Muscle layer of colon (tissue), 2 donors: ENCODE measurements around the gene PDE6G.
A peak's percentile ranks its signal among the peaks of the same experiment; 100 is the strongest.
"Not testable (repeated sequence)": the region's sequence is repeated elsewhere in the genome, so short reads cannot be mapped to it uniquely, and the experiment has no call there.

Experiments used
- H3K27ac ChIP-seq: one replicate; pipeline ENCODE4 v1.7.0; 2013; ENCODE audit warnings: low read depth, mild to moderate bottlenecking, low read length, moderate library complexity
- H3K27me3 ChIP-seq, 2 donors: one replicate each; pipeline ENCODE4 v1.7.0; 2013; ENCODE audit warnings: low read length in 2 of 2, mild to moderate bottlenecking in 2 of 2; ENCODE audit not compliant: insufficient read depth in 2 of 2, control insufficient read depth in 1 of 2
- H3K36me3 ChIP-seq: one replicate; pipeline ENCODE4 v1.7.0; 2013; ENCODE audit warnings: mild to moderate bottlenecking, low read length; ENCODE audit not compliant: insufficient read depth
- H3K4me1 ChIP-seq: one replicate; pipeline ENCODE4 v1.7.0; 2013; ENCODE audit warnings: mild to moderate bottlenecking, low read length; ENCODE audit not compliant: insufficient read depth
- H3K4me3 ChIP-seq, 2 donors: one replicate each; pipeline ENCODE4 v1.7.0; 2013; ENCODE audit warnings: low read length in 2 of 2, low read depth in 1 of 2, mild to moderate bottlenecking in 1 of 2, moderate library complexity in 1 of 2
- H3K9ac ChIP-seq: one replicate; pipeline ENCODE4 v1.7.0; 2013; ENCODE audit warnings: low read length
- H3K9me3 ChIP-seq: one replicate; pipeline ENCODE4 v1.7.0; 2013; ENCODE audit warnings: mild to moderate bottlenecking, low read length
- donor health status: abdominal sarcoma.
- donor health status: Adenocarcinoma of cecum.

Gene PDE6G

GRCh38 chr17:81640011-81640410, 16.3 kb downstream of the PDE6G start:
- Histone ChIP-seq H3K9me3 (no peaks in the 10 kb centered on the region), H3K27me3 (no peaks in the 10 kb centered on the region), H3K36me3 (no peaks in the 10 kb centered on the region), H3K4me3 (no peak overlapping the region), H3K9ac (no peak overlapping the region), H3K27ac (no peak overlapping the region), H3K4me1 (peaks cover 13% of the 10 kb centered on the region)

- Histone ChIP-seq H3K9ac (no peak overlapping the region), H3K27ac (no peak overlapping the region), H3K9me3 (no peaks in the 10 kb centered on the region), H3K4me1 (peaks cover 17% of the 10 kb centered on the region), H3K4me3 (no peak overlapping the region), H3K36me3 (no peaks in the 10 kb centered on the region), H3K27me3 (no peaks in the 10 kb centered on the region)
Observed at GRCh38 chr17:81638683-81639082, 17.7 kb downstream of the PDE6G start.

GRCh38 chr17:81636505-81637288, 19.6 kb downstream of the PDE6G start, which contains the start of the genes NPLOC4 and TSPAN10:
Gene NPLOC4, minus strand, starts transcription at chr17:81637112. Its CDS starts 182 bp downstream, at chr17:81636930.
Gene TSPAN10, plus strand, starts transcription at chr17:81637196. Its CDS starts 5,217 bp downstream, at chr17:81642413.
- Histone ChIP-seq H3K27me3 (no peaks in the 10 kb centered on the region), H3K36me3 (no peaks in the 10 kb centered on the region), H3K4me1 (peaks cover 17% of the 10 kb centered on the region), H3K27ac (peak within 1 kb of the TSS; percentile 87), H3K9me3 (no peaks in the 10 kb centered on the region), H3K4me3 (peak within 1 kb of the TSS; percentile 59 to 85), H3K9ac (peak within 1 kb of the TSS; percentile 87)

GRCh38 chr17:81635973-81636504, 20.3 kb downstream of the PDE6G start:
- Histone ChIP-seq H3K36me3 (no peaks in the 10 kb centered on the region), H3K4me3 (peak overlapping the region; percentile 59 to 85), H3K27ac (peak overlapping the region; percentile 87), H3K9me3 (no peaks in the 10 kb centered on the region), H3K9ac (peak overlapping the region; percentile 87), H3K27me3 (no peaks in the 10 kb centered on the region), H3K4me1 (peaks cover 17% of the 10 kb centered on the region)

GRCh38 chr17:81635431-81635830, 20.9 kb downstream of the PDE6G start:
- H3K4me3 ChIP-seq = peak overlapping the region in 1 of 2 donors; percentile 85
- no peak overlapping the region for H3K27ac ChIP-seq

GRCh38 chr17:81631482-81631881, 24.9 kb downstream of the PDE6G start:
- H3K4me1 ChIP-seq = peaks cover 17% of the 10 kb centered on the region
- H3K9ac ChIP-seq = no peak overlapping the region
- H3K27ac ChIP-seq = no peak overlapping the region
- peaks cover 6% of the 10 kb centered on the region for H3K36me3 ChIP-seq
- no peaks in the 10 kb centered on the region for H3K9me3 ChIP-seq
- no peak overlapping the region for H3K4me3 ChIP-seq
- H3K27me3 ChIP-seq = no peaks in the 10 kb centered on the region

More at GRCh38 chr17:81635431-81635830, 20.9 kb downstream of the PDE6G start:
- H3K36me3 ChIP-seq = no peaks in the 10 kb centered on the region
- no peaks in the 10 kb centered on the region for H3K9me3 ChIP-seq
- H3K9ac ChIP-seq = peak overlapping the region; percentile 87
- H3K27me3 ChIP-seq = no peaks in the 10 kb centered on the region
- H3K4me1 ChIP-seq = peaks cover 17% of the 10 kb centered on the region

GRCh38 chr17:81630274-81630673, 26.1 kb downstream of the PDE6G start:
- no peak overlapping the region for H3K9ac ChIP-seq
- H3K27me3 ChIP-seq = no peaks in the 10 kb centered on the region
- H3K4me1 ChIP-seq = peaks cover 7% of the 10 kb centered on the region
- H3K4me3 ChIP-seq = no peak overlapping the region
- H3K9me3 ChIP-seq = no peaks in the 10 kb centered on the region
- H3K27ac ChIP-seq = no peak overlapping the region
- peaks cover 14% of the 10 kb centered on the region for H3K36me3 ChIP-seq

GRCh38 chr17:81621494-81622130, 34.7 kb downstream of the PDE6G start:
- no peak overlapping the region for H3K9ac ChIP-seq
- no peaks in the 10 kb centered on the region for H3K9me3 ChIP-seq
- peaks cover 63% of the 10 kb centered on the region for H3K36me3 ChIP-seq
- H3K27ac ChIP-seq = no peak overlapping the region
- H3K4me3 ChIP-seq = no peak overlapping the region
- H3K27me3 ChIP-seq = no peaks in the 10 kb centered on the region
- no peaks in the 10 kb centered on the region for H3K4me1 ChIP-seq

- H3K27ac ChIP-seq, H3K4me3 ChIP-seq, H3K27me3 ChIP-seq, H3K4me1 ChIP-seq, H3K9me3 ChIP-seq, H3K9ac ChIP-seq: not testable (repeated sequence)
- peaks cover 38% of the 10 kb centered on the region for H3K36me3 ChIP-seq
Observed at GRCh38 chr17:81618307-81618706, 38.0 kb downstream of the PDE6G start.

GRCh38 chr17:81616877-81617276, 39.5 kb downstream of the PDE6G start:
- no peak overlapping the region for H3K4me3 ChIP-seq
- peaks cover 27% of the 10 kb centered on the region for H3K36me3 ChIP-seq
- no peak overlapping the region for H3K9ac ChIP-seq
- H3K4me1 ChIP-seq = peaks cover 16% of the 10 kb centered on the region
- H3K9me3 ChIP-seq = no peaks in the 10 kb centered on the region
- no peaks in the 10 kb centered on the region for H3K27me3 ChIP-seq
- no peak overlapping the region for H3K27ac ChIP-seq

- H3K9me3 ChIP-seq = no peaks in the 10 kb centered on the region
- H3K4me1 ChIP-seq = peaks cover 16% of the 10 kb centered on the region
- no peak overlapping the region for H3K9ac ChIP-seq
- H3K36me3 ChIP-seq = peaks cover 13% of the 10 kb centered on the region
- H3K27ac ChIP-seq = no peak overlapping the region
- no peaks in the 10 kb centered on the region for H3K27me3 ChIP-seq
- no peak overlapping the region for H3K4me3 ChIP-seq
Observed at GRCh38 chr17:81615401-81615930, 40.9 kb downstream of the PDE6G start.
